NCI-H187 (cell line): ENCODE data around the gene GRID1.
A peak's percentile ranks its signal among the peaks of the same experiment; 100 is the strongest.

ENCODE experiments used
- DNase-seq, 2 experiments: peaks; one replicate each; lab custom pipeline; 2025; lab: John Stamatoyannopoulos, UW

The GRID1 gene

GRCh38 chr10:86339226-86339865 is 27.2 kb downstream of the GRID1 start:
- no peak for DNase-seq

- DNase-seq: no peak
These were observed 29.4 kb downstream of the GRID1 start for GRCh38 chr10:86337121-86337601.

DNA sequence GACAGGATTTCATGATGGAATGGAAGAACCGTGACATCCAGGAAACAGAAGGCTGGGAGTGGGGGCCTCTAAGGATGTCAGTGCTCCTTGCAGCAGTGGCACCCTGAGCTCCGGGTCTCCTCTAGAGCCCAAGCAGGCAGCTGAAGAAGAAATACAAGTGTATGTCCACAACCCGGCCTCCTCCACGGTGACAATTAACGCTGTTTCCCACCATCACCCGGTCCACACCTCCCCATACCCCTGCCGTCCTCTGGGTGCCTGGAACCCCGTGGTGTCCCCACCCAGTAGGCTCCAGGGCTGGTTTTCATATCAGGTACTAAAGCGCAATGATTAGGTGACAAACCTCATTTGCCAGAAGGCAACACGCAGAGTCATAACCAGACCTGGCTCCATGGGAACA is 30.3 kb downstream of the GRID1 start:
- DNase-seq: no peak

- DNase-seq: no peak
These were observed 30.8 kb downstream of the GRID1 start for GRCh38 chr10:86335831-86336230.

GRCh38 chr10:86335257-86335656 is 31.3 kb downstream of the GRID1 start:
- DNase-seq: no peak

- peak in 1 of 2 experiments; percentile 18 for DNase-seq
These were observed 32.0 kb downstream of the GRID1 start for GRCh38 chr10:86334488-86335085.

GRCh38 chr10:86333826-86334487 is 32.6 kb downstream of the GRID1 start:
- peak in 1 of 2 experiments; percentile 24 for DNase-seq

- no peak for DNase-seq
These were observed 34.7 kb downstream of the GRID1 start for GRCh38 chr10:86331861-86332260.

GRCh38 chr10:86330778-86331763 is 35.5 kb downstream of the GRID1 start:
- no peak for DNase-seq

- no peak for DNase-seq
These were observed 36.5 kb downstream of the GRID1 start for GRCh38 chr10:86329896-86330680.

- DNase-seq: no peak
These were observed 37.4 kb downstream of the GRID1 start for GRCh38 chr10:86329093-86329710.

GRCh38 chr10:86327954-86328725 is 38.5 kb downstream of the GRID1 start:
- no peak for DNase-seq

DNA sequence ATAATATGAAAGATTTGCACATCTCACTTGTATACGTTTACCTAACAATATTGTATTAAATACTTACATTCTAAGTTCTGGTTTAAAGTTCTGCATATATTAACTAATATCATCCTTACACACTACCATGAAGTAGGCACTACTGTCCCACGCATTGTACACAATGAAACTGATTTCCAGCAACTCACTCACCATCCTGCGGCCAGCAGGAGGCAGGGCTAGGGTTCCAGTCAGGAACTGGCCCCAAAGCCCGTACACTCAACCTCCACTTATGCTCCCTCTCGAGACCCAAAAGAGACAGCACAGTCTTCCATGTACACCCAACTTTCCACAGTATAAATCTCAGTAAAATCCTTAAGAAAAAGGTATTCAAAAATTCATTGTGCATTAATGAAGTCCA is 41.4 kb downstream of the GRID1 start:
- DNase-seq: no peak

- DNase-seq: no peak
These were observed 45.0 kb downstream of the GRID1 start for GRCh38 chr10:86321568-86321967.

- DNase-seq: no peak
These were observed 46.9 kb downstream of the GRID1 start for GRCh38 chr10:86319676-86320075.

- DNase-seq: no peak
These were observed 48.5 kb downstream of the GRID1 start for GRCh38 chr10:86317949-86318725.

DNA sequence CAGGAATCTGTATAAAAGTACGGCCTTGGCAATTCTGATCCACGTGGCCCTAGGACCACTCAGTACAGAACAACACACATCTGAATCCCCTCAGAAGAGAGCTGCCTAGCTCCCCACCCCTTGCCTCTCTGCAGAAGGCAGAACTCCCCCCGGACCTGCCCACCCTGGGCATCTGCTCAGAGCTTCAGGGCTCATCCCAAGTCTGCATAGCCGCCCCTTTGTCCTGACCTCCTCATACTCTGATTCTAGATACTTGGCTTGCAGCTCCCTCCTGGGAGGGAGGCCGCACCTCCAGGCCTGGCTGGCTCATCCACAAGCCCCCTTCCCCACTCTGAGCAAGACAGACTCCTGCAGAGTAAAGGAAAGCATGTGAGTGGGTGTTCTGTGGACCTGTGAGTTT is 49.6 kb downstream of the GRID1 start:
- no peak for DNase-seq

DNA sequence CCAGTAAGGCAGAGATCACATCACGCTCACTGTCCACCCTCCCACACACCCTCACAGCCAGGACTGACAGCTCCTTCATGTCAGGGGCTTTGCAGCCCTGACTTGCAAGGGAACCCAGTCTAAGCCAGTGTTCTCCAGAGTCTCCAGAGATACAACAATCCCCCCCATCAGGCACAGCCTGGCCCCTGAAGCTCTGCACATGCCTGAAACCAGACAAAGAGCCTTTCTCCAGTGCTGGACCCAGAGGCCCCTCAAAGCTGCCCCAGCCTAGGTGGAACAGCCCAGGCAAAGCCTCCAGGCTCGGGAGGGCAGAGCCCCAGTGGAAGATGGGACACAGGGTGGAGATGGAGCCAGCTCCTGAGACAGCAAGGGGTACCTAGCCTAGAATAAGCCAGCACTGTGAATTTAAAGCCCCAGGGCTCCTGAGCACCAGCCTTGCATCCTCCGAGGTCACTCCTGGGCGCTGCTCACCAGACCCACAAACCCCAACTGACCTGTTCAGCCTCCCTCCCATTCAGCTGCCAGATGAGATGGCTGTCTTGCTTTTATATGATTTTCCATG is 50.2 kb downstream of the GRID1 start:
- no peak for DNase-seq

GRCh38 chr10:86315549-86315942 is 51.0 kb downstream of the GRID1 start:
- DNase-seq: no peak
